Endothelial cell (in vitro differentiated cells): Measurements from ENCODE around the gene SHC3. TPM values are rescaled to one million over a fixed set of nuclear protein-coding genes. Genes with fewer than 3 reads are reported as not detected.

ENCODE experiments used
- DNase-seq: peaks from one replicate; pipeline ENCODE4 v3.0.0; 2021; ENCODE audit warnings: low spot score
- H3K27ac Mint-ChIP-seq: one replicate; pipeline ENCODE4 v1.8.0; 2021; ENCODE audit warnings: mixed read lengths, inconsistent platforms; ENCODE audit not compliant: unreplicated experiment
- H3K27me3 Mint-ChIP-seq: one replicate; pipeline ENCODE4 v1.8.0; 2021; ENCODE audit warnings: mild to moderate bottlenecking, moderate library complexity, mixed read lengths, inconsistent platforms; ENCODE audit not compliant: unreplicated experiment
- H3K36me3 Mint-ChIP-seq: one replicate; pipeline ENCODE4 v1.8.0; 2021; ENCODE audit warnings: mild to moderate bottlenecking, low read depth, mixed read lengths, inconsistent platforms; ENCODE audit not compliant: unreplicated experiment
- H3K4me1 Mint-ChIP-seq: one replicate; pipeline ENCODE4 v1.8.0; 2021; ENCODE audit warnings: mild to moderate bottlenecking, mixed read lengths, inconsistent platforms; ENCODE audit not compliant: unreplicated experiment
- H3K4me3 Mint-ChIP-seq: one replicate; pipeline ENCODE4 v1.8.0; 2021; ENCODE audit warnings: mild to moderate bottlenecking, mixed read lengths, inconsistent platforms; ENCODE audit not compliant: unreplicated experiment
- H3K9me3 Mint-ChIP-seq: one replicate; pipeline ENCODE4 v1.8.0; 2021; ENCODE audit warnings: mixed read lengths, inconsistent platforms; ENCODE audit not compliant: unreplicated experiment
- CTCF ChIP-seq: fragments of 200-600 bp; sonication (generic); IDR thresholded peaks from one replicate; pipeline ENCODE4 v1.5.0; 2021; ENCODE audit warnings: antibody characterized with exemption; ENCODE audit not compliant: unreplicated experiment
- total RNA-seq: library from RNA; stranded (reverse); fragmentation: NEBNext Ultra II Directional; extraction: Animal tissue kit (Norgen Biotek cat#: 25700); gene quantifications from one replicate; pipeline ENCODE4 v1.2.1, GENCODE V29; 2021; ENCODE audit not compliant: unreplicated experiment

The SHC3 gene
- total RNA-seq, 1 donor from 2014 or later: 6.5 TPM

DNA sequence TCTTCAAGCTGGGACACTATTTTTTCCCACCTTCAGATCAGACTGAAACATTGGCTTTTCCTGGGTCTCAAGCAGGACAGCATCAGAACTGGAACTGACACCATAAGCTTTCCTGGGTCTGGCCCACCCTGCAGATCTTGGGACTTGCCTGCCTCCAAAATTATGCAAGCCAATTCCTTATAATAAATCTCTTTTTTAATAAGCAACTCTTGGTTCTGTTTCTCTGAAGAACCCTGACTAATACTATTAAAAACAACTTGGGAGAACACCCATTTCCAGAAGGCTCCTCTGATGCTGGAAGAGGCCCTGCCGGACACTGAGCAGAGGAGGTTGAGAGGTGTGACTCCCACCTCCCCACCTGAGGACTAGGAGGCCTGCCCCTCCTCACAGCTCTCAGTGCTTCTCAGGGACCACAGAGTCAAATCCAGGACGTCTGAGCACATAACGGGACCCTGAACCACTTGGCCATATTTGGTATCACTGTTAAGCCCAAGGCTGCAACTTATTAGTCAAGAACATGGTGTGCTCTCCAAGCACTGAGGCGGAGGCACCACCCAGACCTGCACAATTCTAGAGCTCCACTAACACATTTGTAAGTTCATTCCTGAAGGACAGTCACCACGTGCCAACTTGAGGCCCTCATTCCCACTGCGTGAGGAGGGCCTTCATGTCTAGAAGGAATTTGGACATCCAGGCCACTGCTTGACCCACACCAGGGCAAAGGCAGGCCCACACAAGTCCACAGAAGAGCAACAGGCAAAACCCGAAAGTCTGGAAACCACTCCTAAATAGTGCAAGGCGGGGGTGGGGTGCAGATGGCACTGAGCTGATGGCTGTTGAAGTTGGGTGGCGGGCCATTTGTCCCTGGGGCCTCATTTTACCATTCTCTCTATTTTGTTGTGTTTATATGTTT is 9.5 kb downstream of the SHC3 start:
- Mint-ChIP-seq H3K27me3 (peaks cover 1% of the 10 kb centered on the region), H3K36me3 (no peaks in the 10 kb centered on the region), H3K4me3 (no peak overlapping the region), H3K4me1 (peaks cover 5% of the 10 kb centered on the region), H3K27ac (no peak overlapping the region), H3K9me3 (no peaks in the 10 kb centered on the region)
- no peak for TF ChIP-seq CTCF
- DNase-seq: no peak

DNA sequence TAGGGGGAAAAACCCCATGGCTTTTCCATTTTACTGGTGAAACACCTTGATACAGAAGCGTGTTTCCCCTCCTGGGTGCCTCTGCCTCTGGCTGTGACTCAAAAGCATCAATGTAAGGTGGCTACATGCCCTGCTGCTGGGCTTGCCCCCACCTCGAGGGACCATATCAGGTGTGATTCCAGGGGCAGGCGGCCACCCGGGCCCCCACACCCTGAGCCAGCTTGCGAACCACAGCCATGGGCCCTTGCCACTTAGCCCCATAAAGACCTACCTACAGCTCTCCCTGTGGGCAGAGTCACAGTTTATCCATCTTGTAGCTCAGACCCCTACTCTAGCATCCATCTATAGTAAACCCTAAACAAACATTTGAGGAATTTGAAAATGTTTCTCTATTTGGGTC is 10.8 kb downstream of the SHC3 start:
- H3K27ac Mint-ChIP-seq: no peak overlapping the region
- TF ChIP-seq CTCF: no peak
- peaks cover 5% of the 10 kb centered on the region for H3K4me1 Mint-ChIP-seq
- H3K4me3 Mint-ChIP-seq: no peak overlapping the region
- H3K36me3 Mint-ChIP-seq: no peaks in the 10 kb centered on the region
- no peak for DNase-seq
- no peaks in the 10 kb centered on the region for H3K9me3 Mint-ChIP-seq
- peaks cover 1% of the 10 kb centered on the region for H3K27me3 Mint-ChIP-seq

DNA sequence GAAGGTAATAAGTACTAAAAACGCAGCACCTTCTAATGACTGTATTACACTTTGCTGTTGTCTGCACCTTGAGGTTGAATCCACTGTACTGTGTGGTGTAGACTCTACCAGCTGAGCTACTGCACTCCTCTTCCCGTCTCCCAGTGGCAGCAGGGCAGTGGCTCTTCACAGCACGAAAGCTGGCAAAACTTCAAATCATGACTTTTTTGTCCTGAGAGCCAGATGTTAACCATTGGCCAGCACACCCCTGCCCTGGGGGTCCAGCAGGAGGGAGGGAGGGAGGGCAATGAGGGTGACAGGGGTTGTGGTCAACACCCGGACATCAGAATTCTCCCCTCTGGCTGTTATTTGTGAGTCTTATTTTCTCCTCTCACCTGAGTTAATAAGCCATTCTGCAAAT is 11.8 kb downstream of the SHC3 start:
- Mint-ChIP-seq H3K4me3 (no peak overlapping the region), H3K27me3 (peaks cover 1% of the 10 kb centered on the region), H3K4me1 (peaks cover 5% of the 10 kb centered on the region), H3K27ac (no peak overlapping the region), H3K36me3 (no peaks in the 10 kb centered on the region), H3K9me3 (no peaks in the 10 kb centered on the region)
- TF ChIP-seq CTCF: no peak
- DNase-seq: no peak

DNA sequence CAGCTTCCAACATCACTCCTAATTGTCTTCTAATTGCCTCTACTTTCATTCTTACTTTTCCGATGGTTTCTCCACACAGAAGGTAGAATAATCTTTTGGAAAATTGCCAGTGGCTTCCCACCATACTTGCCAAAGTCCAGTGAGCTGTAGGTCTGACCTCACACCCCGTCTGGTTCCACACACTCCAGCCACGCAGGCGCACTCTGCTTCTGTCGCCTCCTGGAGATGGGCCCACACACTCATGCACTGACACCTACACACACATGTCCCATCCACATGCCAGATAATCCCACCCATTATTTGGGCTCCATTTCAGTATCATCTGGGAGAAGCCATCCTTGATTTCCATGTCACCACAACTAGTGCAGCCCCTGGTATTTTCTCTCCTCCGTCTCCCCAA is 12.7 kb downstream of the SHC3 start:
- Mint-ChIP-seq H3K27me3 (peaks cover 1% of the 10 kb centered on the region), H3K4me3 (no peak overlapping the region), H3K27ac (no peak overlapping the region), H3K4me1 (peaks cover 5% of the 10 kb centered on the region), H3K9me3 (no peaks in the 10 kb centered on the region), H3K36me3 (no peaks in the 10 kb centered on the region)
- TF ChIP-seq CTCF: no peak
- DNase-seq: no peak

- Mint-ChIP-seq H3K27me3 (peaks cover 1% of the 10 kb centered on the region), H3K4me3 (no peak overlapping the region), H3K9me3 (no peaks in the 10 kb centered on the region), H3K27ac (no peak overlapping the region), H3K36me3 (no peaks in the 10 kb centered on the region), H3K4me1 (peaks cover 5% of the 10 kb centered on the region)
- no peak for DNase-seq
- TF ChIP-seq CTCF: no peak
Measured at GRCh38 chr9:89165341-89165740, 13.3 kb downstream of the SHC3 start.
